Measurements from ENCODE around the gene NANOG.
A peak's percentile ranks its signal among the peaks of the same experiment; 100 is the strongest.

- TF ChIP-seq CTCF (IDR thresholded peaks at IDR 0.05), result peak in 2 of 3 donors; percentile 15 to 18
- no peak for TF ChIP-seq POLR2A (IDR thresholded peaks at IDR 0.05)
- TF ChIP-seq EP300 (IDR thresholded peaks at IDR 0.05), result no peak
These were observed 43.0 kb downstream of the NANOG start for GRCh38 chr12:7832059-7832696.

Measured in ovary (tissue), 3 donors.